Subcutaneous adipose tissue (tissue), 4 donors: ENCODE results near the gene KANSL2. TPM values are rescaled to one million over a fixed set of nuclear protein-coding genes. Genes with fewer than 3 reads are reported as not detected.

Source experiments
- total RNA-seq, 4 donors: library from RNA; depleted of rRNA; stranded (reverse); fragments of >200 nt; gene quantifications; one replicate each; pipeline ENCODE4 v1.1.0, GENCODE V29; 2016
- TF ChIP-seq, protein P1 (sequence below): fragments of 450-650 bp; IDR thresholded peaks from one replicate; pipeline ENCODE4 v1.5.1; 2016; ENCODE audit warnings: low read depth, mild to moderate bottlenecking, control low read depth, antibody characterized with exemption, moderate library complexity

KANSL2 gene, protein sequence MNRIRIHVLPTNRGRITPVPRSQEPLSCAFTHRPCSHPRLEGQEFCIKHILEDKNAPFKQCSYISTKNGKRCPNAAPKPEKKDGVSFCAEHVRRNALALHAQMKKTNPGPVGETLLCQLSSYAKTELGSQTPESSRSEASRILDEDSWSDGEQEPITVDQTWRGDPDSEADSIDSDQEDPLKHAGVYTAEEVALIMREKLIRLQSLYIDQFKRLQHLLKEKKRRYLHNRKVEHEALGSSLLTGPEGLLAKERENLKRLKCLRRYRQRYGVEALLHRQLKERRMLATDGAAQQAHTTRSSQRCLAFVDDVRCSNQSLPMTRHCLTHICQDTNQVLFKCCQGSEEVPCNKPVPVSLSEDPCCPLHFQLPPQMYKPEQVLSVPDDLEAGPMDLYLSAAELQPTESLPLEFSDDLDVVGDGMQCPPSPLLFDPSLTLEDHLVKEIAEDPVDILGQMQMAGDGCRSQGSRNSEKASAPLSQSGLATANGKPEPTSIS
- total RNA-seq: 10 to 100 TPM; 31.1 to 61.6 (median 39.0) TPM

DNA sequence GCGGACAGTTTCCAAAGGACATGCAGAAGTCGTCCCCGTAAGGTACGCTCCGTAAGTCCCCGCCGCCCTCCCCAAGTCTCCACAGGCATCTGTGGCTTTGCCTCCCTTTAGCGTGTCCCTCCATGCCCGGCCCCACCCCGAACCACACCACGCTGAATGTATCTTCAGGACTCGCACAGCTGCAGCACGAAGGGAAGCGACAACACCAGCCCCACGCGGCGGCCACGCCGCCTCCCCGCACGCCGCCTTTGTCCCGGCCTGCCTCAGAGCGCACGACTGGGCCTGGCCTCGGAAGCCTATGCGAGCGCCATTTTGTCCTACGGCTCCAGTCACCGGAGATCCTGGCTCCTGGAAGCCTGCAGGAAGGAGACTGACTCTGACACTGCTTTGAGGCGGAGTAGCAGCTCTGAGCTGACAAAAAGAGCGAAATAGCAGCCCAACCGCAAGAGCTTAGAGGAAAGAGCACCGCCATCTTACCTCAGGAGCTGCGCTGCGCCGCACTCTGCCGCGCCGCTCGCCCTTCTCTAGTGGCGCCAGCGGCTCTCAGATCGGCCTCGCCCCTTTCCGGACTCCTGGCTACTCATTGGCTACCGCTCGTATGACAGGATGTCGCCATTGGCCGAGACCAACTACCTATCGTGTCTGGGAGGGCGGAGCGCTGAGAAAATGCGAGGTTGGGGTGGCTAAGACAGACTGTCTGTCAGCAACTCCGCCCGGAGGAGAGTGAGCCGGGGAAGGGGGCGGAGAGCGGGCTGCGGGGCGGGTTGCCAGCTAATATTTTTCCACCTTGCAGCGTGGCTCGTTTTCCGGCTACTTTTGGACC lies at the start of gene KANSL2:
Gene KANSL2, minus strand, starts transcription at position 529 of the 823 bp plus-strand sequence. CDS start 606 bp downstream, outside the sequence.
- TF ChIP-seq, protein P1, sequence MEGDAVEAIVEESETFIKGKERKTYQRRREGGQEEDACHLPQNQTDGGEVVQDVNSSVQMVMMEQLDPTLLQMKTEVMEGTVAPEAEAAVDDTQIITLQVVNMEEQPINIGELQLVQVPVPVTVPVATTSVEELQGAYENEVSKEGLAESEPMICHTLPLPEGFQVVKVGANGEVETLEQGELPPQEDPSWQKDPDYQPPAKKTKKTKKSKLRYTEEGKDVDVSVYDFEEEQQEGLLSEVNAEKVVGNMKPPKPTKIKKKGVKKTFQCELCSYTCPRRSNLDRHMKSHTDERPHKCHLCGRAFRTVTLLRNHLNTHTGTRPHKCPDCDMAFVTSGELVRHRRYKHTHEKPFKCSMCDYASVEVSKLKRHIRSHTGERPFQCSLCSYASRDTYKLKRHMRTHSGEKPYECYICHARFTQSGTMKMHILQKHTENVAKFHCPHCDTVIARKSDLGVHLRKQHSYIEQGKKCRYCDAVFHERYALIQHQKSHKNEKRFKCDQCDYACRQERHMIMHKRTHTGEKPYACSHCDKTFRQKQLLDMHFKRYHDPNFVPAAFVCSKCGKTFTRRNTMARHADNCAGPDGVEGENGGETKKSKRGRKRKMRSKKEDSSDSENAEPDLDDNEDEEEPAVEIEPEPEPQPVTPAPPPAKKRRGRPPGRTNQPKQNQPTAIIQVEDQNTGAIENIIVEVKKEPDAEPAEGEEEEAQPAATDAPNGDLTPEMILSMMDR: no peak

DNA sequence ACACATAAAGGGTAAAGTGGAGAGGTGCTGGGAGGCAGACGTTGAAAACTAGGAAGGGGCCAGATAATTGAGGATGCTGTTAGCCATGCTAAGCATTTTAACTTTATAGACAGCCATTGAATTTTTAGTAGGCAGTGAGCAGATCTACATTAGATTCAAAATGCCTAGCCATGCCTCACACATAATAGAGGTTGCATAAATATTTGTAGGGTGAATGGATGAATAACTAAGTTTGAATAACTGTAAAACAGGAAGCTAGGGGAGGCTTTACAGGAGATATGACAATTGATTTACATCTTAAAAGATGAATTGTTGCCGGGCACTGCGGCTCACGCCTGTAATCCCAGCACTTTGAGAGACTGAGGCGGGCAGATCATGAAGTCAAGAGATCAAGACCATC lies 46.8 kb upstream of the KANSL2 start:
- TF ChIP-seq, protein P1: no peak

DNA sequence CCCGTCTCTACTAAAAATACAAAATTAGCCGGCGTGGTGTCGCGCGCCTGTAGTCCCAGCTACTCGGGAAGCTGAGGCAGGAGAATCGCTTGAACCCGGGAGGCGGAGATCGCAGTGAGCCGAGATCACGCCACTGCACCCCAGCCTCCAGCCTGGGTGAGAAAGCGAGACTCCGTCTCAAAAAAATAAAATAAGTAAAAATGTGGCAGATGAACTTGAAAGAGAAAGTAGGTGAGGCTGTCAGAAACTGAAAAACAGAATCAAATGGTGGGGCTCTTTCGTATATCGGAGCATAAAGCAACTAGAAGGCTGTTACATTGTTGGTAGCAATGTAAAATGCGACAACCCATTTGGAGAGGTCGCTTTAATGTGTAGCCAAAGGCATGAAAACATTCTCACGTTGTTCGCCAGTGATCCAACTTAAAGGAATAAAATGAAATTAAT lies 35.2 kb upstream of the KANSL2 start:
- TF ChIP-seq, protein P1: no peak

DNA sequence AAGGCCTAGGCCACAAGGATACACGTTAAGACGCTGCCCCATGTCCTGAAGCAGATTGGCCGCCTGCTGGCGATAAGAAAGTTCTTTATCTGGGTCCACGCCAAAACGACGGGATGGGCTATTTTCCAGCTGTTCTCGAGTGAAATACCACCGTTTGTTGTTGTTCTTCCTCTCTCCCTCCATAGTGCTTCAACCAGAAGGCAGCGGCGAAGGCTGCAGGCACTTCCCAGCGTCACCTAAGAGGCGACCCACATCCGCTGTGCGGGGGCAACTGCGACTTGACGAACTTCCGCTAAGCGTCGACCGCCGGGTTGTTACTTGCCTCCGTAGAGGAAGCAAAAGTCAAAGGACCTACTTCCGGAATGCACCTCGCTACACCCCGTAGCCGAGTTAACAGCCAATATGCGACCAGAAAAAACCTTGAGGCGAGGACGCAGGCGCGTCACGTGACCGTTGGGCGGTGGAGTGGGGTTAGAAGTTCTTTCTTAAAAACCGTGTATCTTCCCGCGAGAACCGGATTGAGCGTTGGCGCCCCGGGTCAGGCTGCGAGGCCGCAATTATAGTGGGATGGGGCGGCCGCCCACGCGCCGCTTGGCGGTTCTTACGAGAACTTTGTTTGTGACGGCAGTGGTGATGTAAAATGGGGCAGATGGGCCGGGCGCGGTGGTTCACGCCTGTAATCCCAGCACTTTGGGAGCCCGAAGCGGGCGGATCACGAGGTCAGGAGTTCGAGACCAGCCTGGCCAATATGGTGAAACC lies 34.6 kb upstream of the KANSL2 start, which contains the start of gene CCNT1:
Gene CCNT1, minus strand, starts transcription at position 215 of the 759 bp plus-strand sequence. Its CDS starts 32 bp downstream, at position 183.
- TF ChIP-seq, protein P1: no peak

DNA sequence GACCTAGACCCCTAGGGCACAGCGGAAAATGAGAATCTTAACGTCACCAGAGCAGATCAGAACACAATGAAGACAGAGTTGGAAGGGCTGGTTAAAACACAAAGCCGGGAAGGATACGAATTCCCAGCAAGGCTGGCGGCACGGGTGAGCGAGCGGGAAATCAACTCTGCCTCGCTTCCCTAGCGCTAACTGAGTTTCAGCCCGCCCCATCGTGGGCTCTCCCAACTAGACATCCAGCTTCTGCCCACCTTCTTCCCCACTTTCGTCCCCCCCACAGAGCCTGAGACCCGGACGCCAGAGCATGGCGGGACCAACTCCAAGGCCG lies 34.1 kb upstream of the KANSL2 start:
- TF ChIP-seq, protein P1: no peak

DNA sequence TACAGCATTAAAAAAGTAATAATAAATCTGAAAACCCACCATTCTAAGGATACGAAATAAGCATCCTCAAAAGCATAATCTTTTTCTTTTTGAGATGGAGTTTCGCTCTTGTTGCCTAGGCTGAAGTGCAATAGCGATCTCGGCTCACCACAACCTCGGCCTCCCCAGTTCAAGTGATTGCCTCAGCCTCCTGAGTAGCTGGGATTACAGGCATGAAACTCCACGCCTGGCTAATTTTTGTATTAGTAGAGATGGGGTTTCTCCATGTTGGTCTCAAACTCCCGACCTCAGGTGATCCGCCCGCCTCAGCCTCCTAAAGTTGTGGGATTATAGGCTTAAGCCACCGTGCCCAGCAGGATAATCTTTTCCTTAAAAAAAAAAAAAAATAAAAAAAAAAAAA lies 30.2 kb upstream of the KANSL2 start:
- TF ChIP-seq, protein P1: no peak
